Cerebellar cortex (tissue), 1 donor: ENCODE results near the gene CYSTM1.
A peak's percentile ranks its signal among the peaks of the same experiment; 100 is the strongest.
"Not testable (repeated sequence)": the region's sequence is repeated elsewhere in the genome, so short reads cannot be mapped to it uniquely, and the experiment has no call there.

Experiments used
- DNase-seq: peaks from one replicate; pipeline ENCODE4 v3.0.0-alpha.2; 2015; ENCODE audit warnings: low spot score

The CYSTM1 gene

DNA sequence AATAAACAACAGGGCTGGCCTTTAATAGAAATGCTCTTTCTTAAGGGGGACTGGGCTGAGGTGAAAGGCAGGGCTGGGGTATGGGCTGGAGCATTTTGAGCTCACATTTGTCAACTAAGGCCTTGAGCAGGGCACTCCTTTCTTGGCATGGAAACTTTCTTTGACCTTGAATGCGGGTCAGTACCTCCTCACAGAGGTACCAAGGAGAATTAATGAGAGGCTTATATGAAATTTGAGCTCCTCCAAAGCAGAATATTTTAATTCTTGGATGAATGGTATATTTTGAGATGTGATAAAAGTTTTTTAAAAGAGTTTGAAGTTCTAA is 3.1 kb downstream of the CYSTM1 start:
- no peak for DNase-seq

- no peak for DNase-seq
These were observed 3.6 kb downstream of the CYSTM1 start for GRCh38 chr5:140178482-140179116.

DNA sequence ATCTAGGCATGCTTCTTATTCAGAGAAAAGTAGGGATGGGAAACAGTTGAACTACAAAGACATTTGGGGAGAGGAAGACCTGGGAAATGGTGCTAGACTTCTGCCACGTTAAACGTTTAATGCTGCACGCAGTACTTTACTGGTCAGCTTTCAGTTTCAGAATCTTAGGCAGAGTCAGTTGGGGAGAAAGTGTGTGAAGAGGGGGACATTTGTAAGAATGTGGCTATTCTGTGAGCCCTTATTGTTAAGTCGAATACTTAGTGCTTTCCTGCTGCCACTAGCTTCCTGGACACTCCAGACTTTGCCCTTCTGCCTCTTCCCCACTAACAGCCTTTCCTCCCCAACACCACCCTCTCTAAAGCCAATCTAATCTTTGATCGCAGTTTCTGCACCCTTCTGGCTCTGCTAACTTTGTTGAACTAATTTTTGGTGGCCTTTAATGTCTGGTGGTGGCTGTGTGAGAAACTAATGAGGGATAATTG is 6.1 kb downstream of the CYSTM1 start:
- no peak for DNase-seq

DNA sequence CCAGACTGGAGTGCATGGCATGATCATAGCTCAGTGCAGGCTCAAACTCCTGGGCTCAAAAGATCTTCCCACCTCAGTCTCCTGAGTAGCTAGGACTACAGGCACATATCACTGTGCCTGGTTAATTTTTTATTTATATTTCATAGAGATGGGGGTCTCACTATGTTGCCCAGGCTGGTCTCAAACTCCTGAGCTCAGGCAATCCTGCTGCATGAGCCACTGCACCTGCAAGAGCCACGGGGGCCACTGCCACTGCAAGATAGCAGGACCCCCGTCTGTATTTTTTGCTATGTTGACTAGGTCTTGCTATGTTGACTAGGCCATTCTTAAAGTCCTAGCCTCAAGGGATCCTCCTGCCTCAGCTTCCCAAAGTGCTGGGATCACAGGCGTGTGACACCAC is 6.5 kb downstream of the CYSTM1 start:
- DNase-seq, result no peak

- DNase-seq, result no peak
These were observed 7.2 kb downstream of the CYSTM1 start for GRCh38 chr5:140182075-140182711.

DNA sequence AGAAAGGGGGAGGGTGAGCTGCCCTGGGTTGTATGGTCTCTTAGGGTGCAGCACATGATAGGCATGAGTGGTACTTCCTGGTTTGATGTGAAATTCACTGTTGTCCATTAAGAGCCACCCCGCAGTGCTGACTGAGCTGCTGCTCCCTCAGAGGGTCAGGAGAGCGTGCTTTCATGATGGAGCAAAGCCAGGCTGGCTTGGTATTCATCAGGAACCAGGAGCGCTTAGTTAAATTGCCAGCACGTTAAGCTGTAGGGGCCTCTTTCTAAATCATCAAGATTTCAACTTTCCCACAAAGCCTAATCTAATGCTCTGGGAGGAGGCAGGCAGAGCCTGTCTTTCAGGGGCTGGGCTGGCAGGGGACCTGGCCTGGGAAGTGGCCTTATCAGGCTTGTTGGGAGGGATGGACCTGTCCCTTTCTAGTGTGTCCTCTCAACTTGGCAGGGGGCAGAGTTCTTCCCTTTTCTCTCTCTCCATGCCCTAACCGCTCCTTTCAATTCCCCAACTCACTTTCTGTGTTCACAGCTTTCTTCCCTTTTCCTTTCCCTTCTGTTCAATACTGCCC is 7.9 kb downstream of the CYSTM1 start:
- DNase-seq, result peak; percentile 27

DNA sequence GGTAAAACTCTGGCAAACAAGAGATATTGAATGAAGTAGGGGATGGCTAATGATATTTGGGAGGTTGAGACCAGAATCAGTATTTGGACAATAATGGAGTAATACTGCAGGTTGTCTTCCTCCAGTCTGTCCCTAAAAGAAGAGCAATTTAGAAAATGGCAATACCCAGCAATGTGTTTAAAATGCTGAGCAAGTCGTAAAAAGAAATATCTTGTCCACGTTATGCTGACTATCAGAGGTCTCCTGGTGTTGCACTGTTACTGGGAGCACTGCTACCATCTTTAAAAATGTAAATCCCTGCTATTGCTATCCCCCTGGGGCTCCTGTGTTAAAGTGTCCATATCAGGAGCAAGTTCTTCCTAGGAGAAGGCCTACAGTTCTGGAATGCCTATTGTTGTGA is 10.4 kb downstream of the CYSTM1 start:
- DNase-seq, result no peak

DNA sequence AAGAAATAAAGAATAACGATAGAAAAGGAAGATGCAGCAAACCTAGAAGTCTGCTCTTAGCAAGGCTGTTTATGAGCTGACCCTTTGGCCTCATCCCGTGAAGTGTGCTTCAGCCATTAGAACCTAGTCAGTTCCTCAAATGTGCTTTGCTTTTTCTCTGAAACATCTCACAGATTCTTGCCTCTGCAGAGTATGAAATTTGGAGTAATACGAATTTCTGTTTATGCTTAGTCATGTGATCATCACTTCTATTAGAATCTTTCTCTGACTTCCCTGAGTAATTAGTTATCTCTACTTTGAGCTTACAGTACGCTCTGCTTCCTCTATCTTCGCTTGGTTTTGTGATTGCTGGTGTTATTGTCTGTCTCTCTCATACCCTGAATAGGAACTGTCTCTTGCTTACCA is 11.3 kb downstream of the CYSTM1 start:
- no peak for DNase-seq

DNA sequence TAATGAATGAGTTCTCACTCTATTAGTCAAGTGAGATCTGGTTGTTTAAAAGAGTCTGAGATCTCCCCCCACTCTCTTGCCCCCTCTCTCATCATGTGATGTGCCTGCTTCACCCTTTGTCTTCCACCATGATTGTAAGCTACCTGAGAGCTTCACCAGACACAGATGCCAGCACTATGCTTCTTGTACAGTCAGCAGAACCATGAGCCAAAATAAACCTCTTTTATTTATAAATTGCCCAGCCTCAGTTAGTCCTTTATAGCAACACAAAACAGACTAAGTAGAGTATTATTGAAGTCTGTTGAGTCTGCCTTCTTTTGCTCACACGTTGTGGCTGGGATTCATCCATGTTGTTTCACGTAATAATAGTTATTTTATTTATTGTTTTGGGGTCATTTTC is 14.3 kb downstream of the CYSTM1 start:
- no peak for DNase-seq

DNA sequence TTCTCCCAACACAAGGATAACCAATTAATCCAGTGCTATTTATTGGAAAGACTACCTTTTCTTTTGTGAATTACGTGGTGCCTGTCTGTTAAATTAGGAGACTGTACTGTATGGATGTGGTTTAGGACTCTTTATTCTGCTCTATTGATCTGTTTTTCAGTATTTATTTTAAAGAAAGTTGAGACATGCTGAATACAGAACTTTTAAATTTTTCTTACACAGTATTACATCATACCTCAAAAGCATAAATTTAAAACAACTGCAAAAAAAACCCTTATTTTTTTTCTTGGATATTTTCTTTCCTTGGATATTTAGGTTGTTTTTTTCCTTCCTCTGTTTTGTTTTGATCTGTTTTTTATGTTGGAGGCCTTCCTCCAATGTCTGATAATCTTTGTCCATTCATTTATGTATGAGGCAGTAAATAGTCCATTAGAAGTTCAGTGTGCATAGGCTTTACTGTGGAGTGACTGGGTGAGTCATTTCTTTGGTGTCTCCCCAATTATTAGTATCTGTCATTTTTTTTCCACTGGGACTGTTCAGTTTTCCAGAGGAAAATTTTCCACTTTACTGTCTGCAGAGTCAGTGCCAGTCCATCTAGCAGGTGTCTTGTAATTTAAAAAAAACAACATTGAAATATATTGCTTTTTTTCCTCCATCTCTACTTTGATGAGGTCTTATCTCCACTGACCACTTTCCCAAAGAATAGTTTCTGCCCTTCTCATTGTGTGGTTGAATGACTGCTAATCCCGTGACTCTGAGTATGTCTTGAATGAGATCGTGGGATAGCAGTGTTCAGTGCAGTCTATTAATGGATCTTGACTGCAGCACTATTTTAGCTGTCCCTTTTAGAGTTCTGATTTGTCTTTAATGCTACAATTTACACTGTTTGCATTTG is 15.2 kb downstream of the CYSTM1 start:
- no peak for DNase-seq

DNA sequence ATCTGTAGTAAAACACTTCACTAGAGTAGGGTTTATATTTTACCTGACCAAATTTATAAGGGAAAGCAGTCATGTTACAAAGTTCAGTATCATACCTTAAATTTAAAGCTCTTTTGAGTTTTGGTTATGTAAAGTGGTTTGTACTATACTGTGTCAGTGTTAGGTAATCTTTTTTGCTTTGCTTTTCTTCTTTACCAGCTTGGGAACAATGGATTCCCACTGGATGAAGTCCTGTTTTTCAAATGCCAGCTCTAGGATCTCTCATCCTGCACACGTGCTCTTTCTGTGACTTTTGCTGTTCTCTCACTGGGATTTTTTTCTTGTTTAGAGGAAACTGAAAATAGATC is 15.9 kb downstream of the CYSTM1 start:
- DNase-seq, result no peak

DNA sequence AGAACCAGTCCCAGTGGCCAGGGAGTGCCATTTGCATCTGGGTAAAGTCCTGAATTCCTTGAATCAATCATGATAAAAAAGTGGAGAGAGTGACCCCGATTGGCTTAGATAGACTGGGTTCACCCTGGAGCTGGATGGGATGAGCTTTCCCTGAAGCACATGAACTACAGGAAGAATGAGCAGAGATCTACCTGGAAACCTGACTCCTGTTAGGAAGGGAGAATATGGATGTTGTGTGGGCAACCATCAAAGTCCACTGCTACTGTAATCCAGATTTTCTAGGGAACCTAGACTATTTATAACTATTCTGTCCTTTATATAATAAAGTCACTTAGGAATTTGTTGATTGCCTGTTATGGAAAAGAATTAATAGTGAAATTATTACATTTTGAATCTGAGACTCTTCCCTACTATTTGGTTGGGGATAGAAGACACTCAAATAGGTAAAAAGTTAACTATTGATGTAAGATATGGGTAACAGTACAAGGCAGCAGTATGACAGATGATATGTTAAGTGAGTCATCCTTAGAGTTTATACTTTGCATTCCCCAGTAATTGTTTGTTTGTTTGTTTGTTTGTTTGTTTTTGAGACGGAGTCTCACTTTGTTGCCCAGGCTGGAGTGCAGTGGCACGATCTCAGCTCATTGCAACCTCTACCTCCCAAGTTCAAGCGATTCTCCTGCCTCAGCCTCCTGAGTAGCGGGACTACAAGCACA is 17.9 kb downstream of the CYSTM1 start:
- DNase-seq, result no peak

DNA sequence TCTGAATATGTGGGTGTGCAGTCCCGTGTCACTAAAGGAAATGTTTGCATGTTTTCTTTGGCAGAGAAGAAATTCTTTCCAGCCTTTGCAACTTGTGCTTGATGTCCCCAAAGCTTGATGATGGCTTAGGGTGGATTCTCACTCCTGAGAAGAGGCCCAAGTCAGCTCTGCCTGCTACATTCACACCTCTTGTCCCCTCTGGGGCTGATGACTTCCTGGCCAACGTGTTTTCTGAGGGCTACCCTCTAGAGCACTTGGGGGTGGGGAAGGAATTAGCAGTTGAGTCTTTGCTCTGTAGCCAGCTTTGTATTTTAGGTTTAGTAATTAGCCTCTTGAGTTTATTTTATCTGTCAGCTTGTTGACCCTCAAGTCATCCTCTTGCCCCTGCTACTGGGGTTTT is 19.7 kb downstream of the CYSTM1 start:
- DNase-seq, result no peak

DNA sequence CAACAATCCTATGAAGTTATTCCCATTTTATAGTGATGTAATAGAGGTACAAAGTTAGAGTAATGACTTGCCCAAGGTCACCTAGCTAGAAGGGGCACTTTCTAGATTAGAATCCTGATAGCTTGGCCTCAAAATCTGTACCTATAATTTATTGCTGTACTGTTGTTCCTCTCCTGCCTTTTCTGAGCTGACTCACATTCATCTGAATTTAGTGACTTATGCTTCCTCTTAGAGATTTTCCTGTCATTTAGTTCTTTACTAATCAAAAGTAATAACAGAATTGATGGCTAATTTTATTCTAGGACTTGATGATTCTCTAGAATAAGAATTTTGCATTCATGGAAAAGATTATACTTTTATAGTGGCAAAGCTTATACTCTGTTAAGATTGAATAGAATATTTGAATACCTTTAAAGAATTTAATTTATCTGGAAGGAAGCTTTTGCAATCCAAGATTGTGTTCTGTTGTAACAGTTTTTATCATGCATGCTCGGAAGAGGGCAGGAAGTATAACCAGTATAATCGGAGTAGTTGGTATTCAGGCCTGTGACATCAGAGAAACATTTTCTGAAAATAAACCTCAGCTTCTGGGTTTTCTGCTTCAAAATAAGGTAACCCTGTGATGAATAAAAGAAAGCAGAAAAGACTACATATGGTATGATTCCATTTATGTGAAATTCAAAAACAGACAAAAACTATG is 21.3 kb downstream of the CYSTM1 start:
- no peak for DNase-seq

- no peak for DNase-seq
These were observed 22.0 kb downstream of the CYSTM1 start for GRCh38 chr5:140197023-140197422.

DNA sequence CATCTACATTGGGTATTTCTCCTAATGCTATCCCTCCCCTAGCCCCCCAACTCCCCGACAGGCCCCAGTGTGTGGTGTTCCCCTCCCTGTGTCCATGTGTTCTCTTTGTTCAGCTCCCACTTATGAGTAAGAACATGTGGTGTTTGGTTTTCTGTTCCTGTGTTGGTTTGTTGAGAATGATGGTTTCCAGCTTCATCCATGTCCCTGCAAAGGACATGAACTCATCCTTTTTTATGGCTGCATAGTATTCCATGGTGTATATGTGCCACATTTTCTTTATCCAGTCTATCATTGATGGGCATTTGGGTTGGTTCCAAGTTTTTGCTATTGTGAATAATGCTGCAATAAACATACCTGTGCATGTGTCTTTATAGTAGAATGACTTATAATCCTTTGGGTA is 23.9 kb downstream of the CYSTM1 start:
- not testable (repeated sequence) for DNase-seq

GRCh38 chr5:140202078-140202477 is 27.1 kb downstream of the CYSTM1 start:
- DNase-seq, result no peak

DNA sequence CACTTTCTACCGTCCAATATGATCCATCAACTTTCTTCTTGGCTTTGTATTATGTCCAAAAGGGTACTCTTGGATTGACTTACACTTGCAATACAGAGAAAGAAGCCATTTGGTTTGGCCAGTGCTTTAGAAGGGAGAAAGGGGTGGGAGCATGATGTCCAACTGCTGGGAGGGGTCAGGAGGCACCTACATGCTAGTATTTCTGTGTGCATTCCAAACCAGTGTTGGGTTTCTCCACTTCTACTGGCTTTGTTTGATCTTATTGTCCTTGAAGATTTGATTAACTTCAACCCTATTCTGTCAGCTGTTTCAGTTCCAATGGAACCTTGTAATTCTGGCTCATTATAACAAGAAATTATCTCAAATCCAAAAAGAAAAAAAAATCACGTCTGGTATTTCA is 27.6 kb downstream of the CYSTM1 start:
- DNase-seq, result no peak

- no peak for DNase-seq
These were observed 30.2 kb downstream of the CYSTM1 start for GRCh38 chr5:140205216-140205615.

GRCh38 chr5:140205952-140206351 is 31.0 kb downstream of the CYSTM1 start:
- no peak for DNase-seq

GRCh38 chr5:140207250-140207964 is 32.4 kb downstream of the CYSTM1 start:
- no peak for DNase-seq
